GM18909 (cell line): ENCODE data around the gene KREMEN2.

Experiments used
- ATAC-seq: cut with Tn5 transposase; IDR thresholded peaks from one replicate; pipeline ENCODE4 v1.9.1; 2021; ENCODE audit warnings: mild to moderate bottlenecking; ENCODE audit not compliant: unreplicated experiment, poor library complexity

Gene KREMEN2

DNA sequence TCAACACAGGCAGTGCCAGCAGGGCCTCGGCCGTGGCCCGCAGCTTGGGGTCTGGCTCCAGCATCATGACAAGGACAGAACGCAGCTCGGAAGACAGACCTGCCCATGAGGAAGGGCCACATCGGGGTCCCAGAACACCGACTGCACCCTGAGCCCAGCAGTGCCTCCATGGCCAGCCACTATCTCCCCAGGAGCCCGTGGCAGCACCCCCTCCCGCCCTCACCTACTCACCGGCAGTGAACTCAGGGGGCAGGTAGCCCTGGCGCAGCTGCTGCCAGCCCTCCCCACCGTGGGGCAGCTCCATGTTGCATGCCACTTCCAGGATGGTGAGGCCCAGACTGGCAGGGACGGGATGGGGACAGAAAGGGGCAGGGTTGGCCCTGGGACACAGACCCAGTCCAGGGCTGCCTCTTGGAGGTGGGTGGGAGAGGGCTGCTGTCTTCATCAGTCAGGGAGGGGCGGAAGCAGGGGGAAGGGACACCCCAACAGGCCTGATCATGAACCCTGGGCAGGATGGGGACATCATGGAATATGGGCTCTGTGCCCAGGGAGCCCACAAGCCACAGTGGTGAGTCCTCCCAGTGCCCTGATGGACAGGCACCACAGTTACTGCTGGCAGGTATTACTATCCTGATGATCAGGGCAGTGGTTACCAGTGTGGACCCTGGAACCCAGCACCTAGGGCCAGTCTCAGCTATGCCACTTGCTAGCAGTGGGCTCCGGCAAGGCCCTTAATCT is 10.4 kb downstream of the KREMEN2 start:
- no peak for ATAC-seq

DNA sequence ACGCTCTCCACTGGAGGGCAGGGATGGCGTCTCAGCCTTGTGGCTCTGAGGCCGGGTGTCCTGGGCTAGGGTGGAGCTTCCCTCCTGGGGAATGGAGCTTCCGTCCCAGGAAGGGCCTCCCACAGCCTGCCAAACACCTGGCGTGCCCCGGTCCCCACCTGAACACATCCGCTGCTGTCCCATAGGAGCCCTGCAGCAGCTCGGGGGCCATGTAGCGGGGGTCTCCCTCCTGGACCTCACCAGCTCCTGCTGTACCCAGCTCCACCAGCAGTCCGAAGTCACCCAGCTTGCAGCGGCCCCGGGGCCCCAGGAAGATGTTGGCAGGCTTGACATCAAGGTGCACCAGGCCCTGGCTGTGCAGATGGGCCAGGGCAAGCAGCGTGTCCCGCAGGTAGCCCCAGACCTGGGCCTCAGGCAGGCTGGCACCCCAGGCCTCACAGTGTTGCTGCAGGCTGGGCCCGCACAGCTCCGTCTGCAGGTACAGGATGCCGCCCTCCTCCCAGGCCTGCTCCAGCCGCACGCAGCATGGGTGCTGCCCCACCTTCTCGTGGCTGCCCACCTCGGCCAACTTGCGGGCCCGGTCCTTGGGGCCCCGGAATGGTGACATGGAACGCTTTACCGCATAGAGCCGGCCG is 11.2 kb downstream of the KREMEN2 start:
- ATAC-seq, result no peak

- no peak for ATAC-seq
These were observed 12.1 kb downstream of the KREMEN2 start for GRCh38 chr16:2976201-2976600.

- no peak for ATAC-seq
These were observed 12.6 kb downstream of the KREMEN2 start for GRCh38 chr16:2976673-2977072.

GRCh38 chr16:2977440-2977839 is 13.4 kb downstream of the KREMEN2 start:
- no peak for ATAC-seq

GRCh38 chr16:2979669-2980226 is 15.7 kb downstream of the KREMEN2 start:
- ATAC-seq, result peak; percentile 12

GRCh38 chr16:2980227-2981176 is 16.4 kb downstream of the KREMEN2 start, which contains the start of gene PKMYT1:
Gene PKMYT1 (minus strand): TSS chr16:2980446. CDS start chr16:2979657, 789 bp downstream.
- peak; percentile 69 for ATAC-seq

- ATAC-seq, result no peak
These were observed 17.3 kb downstream of the KREMEN2 start for GRCh38 chr16:2981177-2981898.

DNA sequence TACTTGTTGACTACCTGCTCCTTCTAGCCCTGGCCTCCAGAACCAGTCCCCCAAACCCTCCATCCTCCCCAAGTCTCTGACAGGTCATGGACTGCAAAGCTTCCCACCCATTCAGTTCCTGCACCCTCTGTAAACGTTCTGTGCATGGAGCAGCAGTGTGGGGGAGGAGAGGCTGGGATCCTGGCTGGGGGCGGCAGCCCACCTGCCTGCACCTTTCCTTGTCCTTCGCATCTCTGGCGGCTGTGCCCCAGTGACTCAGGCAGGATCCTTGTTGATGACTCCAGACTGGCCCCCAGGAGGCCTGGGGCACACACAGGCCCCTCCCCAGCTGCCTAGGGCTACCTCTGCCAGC is 17.8 kb downstream of the KREMEN2 start:
- ATAC-seq, result no peak

- ATAC-seq, result no peak
These were observed 18.3 kb downstream of the KREMEN2 start for GRCh38 chr16:2982402-2982801.

- no peak for ATAC-seq
These were observed 19.6 kb downstream of the KREMEN2 start for GRCh38 chr16:2983706-2984136.

DNA sequence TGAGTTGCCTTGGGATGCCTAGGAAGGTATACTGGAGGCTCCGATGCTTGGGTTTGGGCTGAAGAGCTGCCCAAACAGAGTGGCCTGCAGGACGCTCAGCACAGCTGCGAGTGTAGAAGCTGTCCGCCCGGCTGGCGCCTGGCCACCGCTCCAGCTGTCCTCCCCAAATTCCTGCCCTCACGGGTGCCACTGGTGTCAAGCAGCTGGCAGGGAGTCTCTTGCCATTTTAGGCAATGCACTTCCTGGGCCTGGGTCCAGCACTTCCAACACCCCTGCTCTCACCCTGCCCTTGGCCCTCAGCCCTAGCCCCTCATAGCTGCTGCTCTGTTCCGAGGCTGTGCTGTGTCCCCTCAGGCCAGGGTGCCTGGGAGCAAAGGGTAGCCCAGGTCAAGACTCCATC is 21.4 kb downstream of the KREMEN2 start:
- ATAC-seq, result no peak

DNA sequence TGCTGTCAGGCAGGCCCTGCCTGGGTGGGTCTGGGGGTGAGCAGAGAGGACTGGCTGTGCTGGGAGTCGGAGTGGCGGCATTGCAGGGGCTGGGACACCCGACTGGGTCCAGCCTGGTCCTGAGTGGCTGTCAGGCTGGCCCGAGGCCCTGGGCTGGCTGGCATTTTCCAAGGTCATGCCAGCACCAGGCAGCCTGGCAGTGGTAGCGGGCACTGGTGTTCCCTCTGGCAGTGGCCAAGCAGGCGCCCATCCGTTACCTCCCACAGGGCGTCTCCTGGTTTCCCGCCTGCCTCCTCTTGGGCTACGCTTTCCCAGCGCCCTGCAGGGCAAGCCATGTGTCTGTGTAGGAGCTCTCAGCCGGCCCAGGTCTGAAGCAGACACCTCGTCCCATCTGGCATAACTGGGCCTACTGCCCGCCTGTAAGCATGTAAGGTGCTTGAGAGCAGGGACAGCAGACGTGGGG is 21.8 kb downstream of the KREMEN2 start:
- no peak for ATAC-seq

DNA sequence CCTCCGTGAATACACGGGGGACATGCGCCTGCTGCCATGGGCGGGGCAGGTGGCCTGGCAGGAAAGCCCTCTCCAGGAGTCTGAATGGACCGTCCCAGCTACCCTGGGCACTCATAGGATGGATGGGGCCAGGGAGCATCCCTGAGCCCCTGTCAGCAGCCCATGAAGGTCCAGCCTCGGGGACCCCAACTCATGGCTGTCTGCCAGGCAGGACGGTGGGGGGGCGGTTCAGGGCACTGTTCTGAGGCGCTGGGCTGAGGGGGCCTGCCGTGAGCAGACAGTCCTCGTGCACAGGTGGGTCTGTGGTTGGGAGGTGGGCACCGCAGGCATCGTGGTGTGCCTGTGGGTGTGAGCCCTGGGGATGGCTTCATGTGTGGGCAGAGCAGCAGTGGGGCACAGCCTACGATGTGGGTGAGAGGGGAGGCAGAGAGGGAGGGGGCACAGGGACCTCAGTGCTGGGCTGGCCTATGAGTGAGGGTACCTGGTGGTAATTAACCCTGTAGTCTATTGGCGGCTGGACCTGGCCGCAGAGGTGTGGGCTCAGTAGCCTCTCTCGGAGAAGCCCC is 22.6 kb downstream of the KREMEN2 start:
- ATAC-seq, result no peak

GRCh38 chr16:2987286-2987685 is 23.2 kb downstream of the KREMEN2 start:
- ATAC-seq, result no peak

DNA sequence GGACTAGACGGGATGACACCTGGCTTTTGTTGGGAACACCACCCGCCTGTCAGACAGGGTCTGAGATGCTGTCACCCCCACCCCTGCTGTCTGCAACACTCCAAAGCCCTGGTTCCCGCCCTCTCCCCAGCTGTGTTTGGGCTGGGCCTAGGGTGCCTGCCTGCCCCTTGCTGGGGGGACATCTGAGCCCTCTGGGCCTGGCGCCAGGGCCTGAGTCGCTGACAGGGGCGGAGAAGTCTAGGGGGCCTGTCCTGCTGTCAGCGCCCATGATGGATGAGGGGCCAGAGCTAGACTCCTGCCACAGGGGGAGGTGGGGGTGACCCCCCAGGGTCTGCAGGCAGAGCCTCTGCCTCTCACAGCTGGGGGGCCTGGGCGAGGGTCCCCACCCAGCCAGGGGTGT is 23.8 kb downstream of the KREMEN2 start:
- ATAC-seq, result no peak

DNA sequence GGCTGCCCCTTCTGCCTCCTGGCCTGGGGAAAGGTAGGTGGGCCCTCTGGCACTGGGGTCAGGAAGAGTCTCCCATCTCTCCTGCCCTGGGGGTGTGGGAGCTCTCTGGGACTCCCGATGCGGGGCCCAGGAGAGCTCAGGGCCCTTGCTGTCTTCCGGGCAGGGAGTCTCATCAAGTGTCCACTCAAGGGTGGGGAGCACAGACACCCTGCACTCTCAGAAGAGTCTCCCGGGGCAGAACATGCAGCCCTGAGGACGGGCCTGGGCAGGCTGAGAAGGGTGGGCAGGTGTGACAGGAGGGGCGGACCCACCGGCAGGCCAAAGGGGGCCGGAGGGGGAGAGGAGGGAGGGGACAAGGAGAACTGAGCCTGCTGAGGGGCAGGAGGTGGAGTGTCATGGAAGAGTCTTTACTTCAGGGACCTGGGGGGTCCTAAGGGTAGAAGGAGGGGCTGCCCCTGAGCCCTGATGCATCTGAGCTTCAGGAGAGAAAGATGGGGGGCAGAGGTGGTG is 24.6 kb downstream of the KREMEN2 start:
- no peak for ATAC-seq

GRCh38 chr16:2990891-2991290 is 26.8 kb downstream of the KREMEN2 start:
- ATAC-seq, result no peak

DNA sequence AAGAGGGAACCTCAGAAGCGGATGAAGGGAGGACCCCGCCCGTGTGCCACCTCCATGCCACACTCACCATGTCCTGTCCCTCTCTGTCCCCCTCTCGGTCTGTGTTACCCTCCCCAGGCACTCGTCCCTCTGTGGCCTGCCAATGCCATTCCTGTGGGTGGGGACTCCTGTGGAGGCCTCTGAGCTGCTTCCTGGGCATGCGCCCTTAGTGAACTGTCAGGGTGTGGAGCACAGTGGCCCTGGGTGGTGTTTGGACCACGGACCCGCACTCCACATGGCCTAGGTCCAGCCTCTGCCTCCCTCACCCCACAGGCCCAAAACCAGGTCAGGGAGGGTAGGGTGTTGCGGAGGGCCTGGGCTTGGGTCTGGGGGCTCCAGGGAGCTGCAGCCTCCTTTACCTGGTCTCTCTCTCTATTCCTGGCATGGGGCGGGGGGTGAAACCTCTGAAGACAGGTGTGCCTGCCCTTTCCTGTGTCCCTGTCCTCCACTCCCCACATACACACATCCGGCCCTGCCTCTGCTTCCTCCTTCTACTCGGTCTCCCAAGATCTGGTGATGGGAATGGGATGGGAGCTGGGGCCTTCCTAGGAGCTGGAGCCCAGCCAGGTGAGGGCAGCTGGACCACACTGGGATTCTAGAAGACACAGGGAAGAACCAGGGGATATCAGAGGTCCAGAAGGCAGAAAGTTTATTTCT is 27.6 kb downstream of the KREMEN2 start:
- no peak for ATAC-seq
